Activated T-cell treated with anti-CD3 and anti-CD28 coated beads for 1 hour (primary cell): ENCODE data around the gene AREL1.
"Not testable (repeated sequence)": the region's sequence is repeated elsewhere in the genome, so short reads cannot be mapped to it uniquely, and the experiment has no call there.

Source experiments
- DNase-seq: peaks from one replicate; pipeline ENCODE4 v3.0.0-alpha.2; 2020; ENCODE audit warnings: low read depth

AREL1 gene, protein sequence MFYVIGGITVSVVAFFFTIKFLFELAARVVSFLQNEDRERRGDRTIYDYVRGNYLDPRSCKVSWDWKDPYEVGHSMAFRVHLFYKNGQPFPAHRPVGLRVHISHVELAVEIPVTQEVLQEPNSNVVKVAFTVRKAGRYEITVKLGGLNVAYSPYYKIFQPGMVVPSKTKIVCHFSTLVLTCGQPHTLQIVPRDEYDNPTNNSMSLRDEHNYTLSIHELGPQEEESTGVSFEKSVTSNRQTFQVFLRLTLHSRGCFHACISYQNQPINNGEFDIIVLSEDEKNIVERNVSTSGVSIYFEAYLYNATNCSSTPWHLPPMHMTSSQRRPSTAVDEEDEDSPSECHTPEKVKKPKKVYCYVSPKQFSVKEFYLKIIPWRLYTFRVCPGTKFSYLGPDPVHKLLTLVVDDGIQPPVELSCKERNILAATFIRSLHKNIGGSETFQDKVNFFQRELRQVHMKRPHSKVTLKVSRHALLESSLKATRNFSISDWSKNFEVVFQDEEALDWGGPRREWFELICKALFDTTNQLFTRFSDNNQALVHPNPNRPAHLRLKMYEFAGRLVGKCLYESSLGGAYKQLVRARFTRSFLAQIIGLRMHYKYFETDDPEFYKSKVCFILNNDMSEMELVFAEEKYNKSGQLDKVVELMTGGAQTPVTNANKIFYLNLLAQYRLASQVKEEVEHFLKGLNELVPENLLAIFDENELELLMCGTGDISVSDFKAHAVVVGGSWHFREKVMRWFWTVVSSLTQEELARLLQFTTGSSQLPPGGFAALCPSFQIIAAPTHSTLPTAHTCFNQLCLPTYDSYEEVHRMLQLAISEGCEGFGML

DNA sequence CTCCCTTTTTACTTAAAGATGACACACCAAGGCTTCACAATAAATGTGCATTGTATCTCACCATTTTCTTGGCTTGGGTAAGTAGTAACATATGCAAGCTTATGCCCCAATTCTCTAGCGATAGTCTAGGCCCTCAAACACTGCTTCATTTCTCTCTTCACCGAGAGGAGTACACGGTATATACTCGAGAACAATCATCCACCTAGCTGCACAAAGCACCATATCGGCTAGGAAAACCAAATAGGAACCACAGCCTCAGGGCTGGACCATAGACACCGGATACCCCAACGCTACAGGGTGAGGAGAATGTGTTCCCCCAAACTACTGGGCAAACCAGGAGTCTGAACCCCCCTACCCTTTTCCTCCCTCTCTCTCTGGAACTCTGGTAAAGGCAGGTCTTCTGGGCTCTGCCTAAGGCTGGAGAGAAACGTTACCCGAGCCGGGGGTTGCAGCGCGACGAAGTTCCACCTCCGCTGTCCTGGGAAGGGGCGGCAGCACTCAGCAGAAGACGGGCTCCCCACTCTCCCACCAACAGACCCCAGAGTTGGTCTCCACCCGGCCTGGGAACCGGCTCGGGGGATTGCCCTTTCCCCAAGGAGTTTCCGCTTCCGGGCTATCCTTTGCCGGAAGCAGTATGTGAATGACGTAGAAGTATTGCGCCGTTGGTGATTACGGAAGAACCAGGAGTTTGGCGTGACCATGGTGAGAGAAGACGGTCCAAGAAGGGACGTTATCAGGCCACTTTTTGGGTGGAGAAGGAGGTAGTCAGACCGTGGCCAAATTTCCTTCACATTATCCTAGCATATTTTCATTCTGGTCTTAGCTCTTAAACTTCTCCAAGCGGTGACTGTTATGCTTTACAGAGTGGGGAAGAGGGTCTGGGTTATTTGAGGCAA lies at the start of gene AREL1, which contains the start of gene FCF1:
Gene AREL1, minus strand, starts transcription at position 582 of the 896 bp plus-strand sequence. CDS start 27,465 bp downstream, outside the sequence.
Gene FCF1, plus strand, starts transcription at position 646 of the 896 bp plus-strand sequence. Its CDS starts 54 bp downstream, at position 700.
- peak; percentile 63 for DNase-seq

DNA sequence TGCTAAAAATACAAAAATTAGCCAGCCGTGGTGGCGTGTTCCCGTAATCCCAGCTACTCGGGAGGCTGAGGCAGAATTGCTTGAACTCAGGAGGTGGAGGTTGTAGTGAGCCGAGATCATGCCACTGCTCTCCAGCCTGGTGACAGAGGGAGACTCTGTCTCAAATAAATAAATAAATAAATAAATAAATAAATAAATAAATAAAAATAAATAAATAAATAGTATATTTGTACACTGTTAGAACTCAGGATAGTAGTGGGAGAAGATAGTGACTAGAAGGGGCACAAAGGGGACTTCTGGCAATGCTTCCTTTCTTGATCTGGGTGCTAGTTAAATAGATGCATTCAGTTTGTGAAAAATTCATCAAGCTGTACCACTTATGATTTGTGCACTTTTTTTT lies 45.6 kb upstream of the AREL1 start:
- DNase-seq = not testable (repeated sequence)

DNA sequence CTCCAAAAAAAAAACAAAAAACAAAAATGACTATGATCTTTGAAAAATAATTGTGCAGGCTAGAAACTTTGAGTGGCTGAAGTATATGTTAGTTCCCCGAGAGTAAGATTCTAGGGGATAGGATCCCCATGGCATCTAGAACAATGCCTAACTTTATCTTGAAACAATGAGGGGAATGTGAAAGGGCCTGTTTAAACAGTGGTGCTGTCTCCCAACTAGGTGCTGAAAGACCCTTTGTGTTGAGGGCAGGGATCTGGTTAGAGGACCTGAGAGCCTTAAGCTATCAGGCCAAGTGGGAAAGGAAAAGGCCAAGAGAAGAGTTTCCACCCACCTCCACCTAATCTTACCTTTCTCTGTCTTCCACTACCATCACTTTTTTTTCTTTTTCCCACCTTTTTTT lies 43.4 kb upstream of the AREL1 start:
- no peak for DNase-seq

DNA sequence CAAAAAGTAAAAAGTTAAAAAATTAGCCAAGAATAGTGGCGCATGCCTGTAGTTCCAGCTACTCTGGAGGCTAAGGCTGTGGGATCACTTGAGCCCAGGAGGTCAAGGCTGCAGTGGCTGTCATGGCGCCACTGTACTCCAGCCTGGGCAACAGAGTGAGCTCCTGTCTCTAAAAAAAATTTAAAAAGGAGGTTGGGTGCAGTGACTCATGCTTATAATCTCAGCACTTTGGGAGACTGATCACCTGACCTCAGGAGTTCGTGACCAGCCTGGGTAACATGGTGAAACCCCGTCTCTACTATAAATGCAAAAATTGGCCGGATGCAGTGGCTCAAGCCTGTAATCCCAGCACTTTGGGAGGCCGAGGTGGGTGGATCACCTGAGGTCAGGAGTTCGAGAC lies 42.0 kb upstream of the AREL1 start:
- DNase-seq = no peak

DNA sequence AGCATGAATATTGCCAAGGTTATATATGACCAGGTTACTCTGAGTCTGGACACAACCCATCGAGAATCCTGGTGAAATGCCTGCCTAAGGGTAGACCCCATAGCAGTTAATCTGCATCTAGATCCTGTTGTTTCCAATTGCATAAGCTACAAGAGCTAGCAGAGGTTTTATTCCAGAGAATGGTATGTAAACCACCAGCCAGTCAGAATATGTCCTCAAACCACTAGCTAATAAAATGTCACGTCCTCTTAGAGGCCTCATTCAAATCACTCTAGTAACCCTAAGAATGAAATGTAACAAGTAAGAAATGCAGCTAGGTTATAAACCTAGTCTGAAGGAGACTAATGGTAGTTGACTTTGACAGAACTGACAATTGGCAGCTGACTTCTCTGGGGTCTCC lies 41.3 kb upstream of the AREL1 start:
- no peak for DNase-seq

DNA sequence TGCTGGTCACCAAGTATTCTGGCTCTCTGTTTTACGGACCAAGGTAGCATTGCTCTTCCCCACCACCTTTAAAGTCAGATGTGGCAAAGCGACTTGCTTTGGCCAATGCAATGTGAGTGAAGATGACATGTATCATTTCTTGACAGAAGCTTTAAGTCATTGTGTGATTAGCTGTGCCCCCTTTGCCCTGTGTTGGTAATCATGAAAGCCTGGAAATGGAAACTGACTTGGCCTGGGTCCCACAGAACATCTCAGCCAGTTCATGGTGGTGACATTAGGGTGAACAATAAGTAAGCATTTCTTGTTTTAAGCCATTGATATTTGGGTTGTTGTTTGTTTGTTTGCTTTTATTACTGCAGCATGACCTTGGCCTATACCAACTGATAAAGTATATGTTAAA lies 34.4 kb upstream of the AREL1 start:
- no peak for DNase-seq

DNA sequence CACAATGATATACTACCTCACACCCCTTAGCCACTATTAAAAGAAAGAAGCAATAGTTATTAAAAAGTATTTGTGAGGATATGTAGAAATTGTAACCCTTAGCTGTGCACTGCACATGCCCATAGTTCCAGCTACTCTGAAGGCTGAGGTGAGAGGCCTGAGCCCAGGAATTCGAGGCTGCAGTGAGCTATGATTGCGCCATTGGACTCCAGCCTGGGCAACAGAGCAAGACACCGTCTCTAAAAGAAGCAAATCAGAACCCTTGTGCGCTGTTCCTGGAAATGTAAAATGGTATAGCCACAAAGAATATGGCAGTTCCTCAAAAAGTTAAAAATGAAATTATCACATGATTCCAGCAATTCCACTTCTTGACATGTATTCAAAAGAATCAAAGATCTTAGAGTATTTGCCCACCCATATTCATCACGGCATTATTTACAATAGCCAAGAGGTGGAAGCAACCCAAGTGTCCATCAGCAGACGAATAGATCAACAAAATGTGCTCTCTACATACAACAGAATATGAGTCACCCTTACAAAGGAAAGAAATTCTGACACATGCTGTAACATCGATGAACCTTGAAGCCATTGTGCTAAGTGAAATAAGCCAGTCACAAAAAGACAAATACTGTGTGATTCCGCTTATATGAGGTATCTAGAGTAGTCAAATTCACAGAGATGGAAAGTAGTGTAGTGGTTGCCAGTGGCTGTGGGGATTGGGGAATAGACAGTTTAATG lies 26.6 kb upstream of the AREL1 start:
- DNase-seq = no peak

DNA sequence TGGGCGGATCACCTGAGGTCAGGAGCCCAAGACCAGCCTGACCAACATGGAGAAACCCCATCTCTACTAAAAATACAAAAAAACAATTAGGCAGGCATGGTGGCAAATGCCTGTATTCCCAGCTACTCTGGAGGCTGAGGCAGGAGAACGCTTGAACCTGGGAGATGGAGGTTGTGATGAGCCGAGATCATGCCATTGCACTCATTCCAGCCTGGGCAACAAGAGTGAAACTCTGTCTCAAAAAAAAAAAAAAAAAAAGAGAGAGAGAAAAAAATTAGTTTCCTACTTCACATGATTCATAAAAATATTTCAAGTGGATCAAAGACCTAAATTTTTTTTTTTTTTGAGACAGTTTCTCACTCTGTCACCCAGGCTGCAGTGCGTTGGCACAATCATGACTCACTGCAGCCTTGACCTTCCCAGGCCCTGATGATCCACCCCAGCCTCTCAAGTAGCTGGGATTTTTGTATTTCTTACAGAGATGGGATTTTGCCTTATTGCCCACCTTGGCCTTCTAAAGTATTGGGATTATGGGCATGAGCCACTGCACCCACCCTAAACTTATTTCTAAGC lies 25.0 kb upstream of the AREL1 start:
- no peak for DNase-seq

DNA sequence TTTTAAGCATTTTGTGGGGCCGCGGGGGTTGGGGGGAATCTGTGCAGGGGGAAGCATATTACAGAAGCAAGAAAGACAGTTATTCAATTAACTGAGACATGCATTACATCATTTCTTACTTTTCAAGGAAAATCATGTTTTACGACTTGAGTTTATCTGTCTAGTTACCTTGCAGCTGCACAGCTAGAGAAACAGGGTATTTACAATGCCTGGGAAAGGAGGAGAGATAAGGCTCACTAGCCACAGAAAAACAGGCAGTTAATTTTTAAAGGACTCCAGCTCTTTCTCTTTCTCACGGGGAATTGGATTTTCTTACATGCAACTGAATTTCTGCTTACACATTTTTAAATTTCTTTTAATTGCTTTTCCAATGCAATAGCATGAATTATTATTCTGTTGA lies 22.2 kb upstream of the AREL1 start:
- no peak for DNase-seq

DNA sequence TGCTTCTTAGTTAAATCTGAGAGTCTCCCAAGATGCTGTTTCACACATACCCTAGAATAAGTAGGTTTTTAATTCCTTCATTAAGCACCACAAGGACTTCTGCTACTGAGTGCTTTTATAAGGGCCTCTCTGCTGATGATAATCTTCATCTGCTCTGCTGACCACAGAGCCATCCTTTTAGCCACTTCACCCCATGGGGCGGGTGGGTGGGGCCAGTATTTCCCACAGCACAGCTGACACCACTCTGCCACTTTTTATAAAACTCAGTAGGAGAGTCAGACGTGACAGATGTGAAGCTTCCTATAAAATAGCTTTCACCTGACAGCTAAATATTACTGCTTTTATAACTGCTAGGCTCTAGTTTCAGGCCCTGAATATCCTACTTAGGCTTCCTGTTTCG lies 20.3 kb upstream of the AREL1 start:
- no peak for DNase-seq

DNA sequence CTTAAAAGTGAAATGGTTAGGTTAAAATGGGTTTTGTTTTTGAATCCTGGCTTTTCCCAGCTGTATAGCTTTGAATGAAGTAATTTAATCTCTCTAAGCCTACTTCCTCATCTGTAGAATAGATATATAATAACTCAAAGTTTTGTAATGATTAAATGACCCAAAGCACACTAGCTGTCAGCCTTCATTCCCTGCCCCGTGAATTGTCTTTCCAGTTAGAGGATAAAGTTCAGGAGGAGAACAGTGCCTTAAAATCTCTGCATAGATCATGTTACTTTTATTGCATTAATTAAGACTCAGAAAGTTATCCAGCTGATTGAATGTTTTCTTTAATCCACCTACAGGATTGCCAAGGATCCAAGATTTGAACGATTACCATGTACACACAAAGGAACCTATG lies 19.5 kb upstream of the AREL1 start:
- no peak for DNase-seq

DNA sequence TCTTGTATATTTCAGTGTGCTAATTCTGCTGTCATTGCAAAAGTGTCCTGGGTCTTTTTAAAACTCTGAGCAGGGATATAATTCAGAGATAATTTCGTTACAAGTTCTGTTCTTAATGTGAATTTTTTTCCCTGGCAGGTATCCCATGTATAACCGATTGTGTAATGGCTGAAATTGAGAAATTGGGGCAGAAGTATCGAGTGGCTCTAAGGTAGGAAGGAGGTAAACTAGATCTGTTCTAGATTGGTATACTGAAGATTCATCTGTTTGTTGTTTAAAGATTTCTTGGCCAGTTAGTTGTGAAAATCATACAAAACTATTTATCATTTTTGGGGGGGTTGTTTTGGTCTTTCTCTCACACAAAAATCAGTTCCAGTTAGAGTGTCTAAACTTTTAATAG lies 10.3 kb upstream of the AREL1 start:
- DNase-seq = no peak

DNA sequence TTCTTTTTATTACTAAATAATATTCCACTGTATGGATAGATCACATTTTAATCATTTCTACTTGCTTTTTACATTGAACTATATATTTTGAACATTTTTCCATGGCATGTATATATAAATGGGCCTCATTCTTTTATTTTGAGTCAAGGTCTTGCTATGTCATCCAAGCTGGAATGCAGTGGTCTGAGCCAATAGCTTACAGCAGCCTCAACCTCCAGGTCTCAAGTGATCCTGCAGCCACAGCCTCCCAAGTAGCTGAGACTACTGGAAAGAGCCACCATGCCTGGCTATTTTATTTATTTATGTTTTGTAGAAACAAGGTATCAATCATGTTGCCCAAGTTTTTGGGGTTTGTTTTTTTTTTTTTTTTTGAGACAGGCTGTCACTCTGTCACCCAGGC lies 7.6 kb upstream of the AREL1 start:
- no peak for DNase-seq

DNA sequence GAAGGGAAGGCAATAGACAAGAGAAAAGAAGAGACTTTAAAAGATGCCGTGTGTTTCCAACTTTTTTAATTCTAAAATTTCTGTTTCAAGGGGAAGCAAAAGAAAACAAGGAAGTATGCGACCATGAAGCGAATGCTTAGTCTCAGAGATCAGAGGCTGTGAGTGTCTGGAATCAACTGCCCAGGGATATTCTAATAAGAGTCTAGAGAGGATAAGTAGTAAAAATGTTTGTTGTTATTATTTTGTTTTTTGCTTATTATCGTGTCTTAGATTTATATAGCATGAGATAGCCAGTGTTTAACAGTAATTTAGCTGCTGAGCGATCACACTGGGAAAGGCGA lies 485 bp upstream of the AREL1 start:
- no peak for DNase-seq

DNA sequence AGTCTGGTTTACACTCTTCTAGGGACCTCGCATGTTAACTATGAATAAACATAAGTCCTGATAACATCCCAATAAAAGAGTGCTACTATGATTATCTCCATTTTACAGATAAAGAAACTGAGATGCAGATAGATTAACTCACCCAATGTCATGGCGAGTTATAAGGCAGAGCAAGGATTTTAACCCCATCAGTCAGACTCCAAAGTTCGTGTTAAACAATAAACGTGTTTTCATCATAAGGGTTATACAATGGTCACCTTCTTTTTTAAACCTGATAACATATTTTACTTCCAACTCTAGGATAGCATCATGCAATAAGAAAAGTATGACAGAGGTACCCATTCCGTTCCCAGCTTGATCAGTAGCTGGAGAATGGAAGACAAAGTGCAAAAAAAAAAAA lies 1.2 kb downstream of the AREL1 start:
- DNase-seq = no peak

DNA sequence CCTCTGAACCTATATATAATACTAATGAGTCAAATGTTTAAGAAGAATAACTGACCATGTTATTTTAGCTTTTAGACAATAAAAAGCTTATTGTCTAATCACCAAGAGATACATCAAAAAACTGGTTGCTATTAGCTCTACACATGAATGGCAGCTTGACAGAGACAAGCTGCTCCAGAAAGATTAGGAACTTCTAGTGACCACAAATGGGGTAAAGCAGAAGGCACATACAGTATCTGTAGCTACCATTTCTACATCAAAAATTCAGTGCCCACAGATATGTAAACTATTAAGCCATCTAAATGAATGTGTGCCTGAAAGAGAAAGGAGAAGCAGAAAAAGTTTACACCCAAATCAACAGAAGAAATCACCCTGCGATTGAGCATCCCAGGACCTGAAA lies 2.4 kb downstream of the AREL1 start:
- no peak for DNase-seq

DNA sequence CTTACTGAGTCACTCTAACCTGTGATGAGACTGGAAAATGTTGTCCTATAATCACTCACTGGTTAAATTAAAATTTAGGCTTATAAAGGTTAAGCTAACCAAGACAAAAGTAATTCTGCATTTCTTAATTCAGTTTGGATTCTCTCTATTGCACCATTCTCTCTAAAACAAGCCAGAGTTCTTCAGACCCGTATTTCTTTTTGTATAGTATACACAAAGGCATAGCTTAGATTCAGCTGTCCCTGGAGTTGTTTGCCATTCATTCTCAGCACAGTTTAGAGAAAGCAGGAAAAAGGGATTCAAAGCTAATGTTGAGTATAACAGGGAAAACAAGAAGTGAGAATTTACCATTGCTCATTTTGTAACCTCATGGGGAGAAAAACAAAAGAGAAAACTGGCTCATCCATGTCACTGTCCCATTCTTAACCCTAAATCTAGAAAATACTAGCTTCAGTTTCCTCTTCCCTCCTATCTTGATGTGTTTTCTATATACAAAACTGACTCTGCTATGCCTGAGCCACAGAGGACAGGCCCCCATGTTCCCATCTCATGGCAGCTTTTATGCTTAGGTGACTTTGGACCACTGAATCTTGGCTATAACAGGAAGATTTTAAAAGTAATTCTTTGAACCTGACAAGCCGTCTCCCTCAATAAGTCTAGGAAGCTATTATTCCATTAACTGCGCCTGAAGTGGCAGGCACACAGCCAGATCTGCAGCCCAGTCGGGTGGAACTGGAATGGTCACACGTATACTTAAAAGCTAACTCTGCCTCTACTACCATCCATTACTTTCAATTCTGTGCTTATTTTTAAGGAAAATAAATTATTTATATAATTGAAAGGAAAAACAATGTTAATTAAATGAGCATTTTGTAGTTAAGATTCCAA lies 7.0 kb downstream of the AREL1 start:
- DNase-seq = no peak

DNA sequence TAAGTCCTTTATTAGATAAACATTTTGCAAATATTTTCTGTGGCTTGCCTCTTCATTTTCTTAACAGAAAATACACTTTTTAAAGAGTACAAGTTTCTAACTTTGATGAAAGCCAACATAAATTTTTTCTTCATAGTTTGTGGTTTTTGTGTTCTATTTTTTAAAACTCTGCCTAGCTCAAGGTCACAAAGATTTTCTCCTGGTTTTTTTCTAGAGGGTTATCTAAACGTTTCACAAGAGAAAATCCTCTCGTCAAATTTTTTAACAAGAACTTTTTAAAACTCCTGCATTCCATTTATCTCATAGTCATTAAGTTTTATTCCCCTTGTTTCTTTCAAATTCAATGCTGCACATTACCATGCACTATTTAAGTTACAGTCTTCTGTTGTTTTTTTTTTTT lies 8.2 kb downstream of the AREL1 start:
- DNase-seq = no peak

DNA sequence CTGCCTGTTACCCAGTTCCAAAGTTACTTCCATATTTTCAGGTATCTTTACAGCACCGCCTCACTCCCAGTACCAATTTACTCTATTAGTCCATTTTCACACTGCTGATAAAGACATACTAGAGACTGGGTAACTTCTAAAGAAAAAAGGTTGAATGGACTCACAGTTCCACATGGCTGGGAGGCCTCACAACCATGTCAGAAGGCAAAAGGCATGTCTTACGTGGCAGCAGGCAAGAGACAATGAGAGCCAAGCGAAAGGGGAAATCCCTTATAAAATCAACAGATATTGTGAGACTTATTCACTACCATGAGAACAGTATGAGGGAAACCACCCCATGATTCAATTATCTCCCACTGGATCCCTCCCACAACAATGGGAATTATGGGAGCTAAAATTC lies 9.8 kb downstream of the AREL1 start:
- DNase-seq = no peak

DNA sequence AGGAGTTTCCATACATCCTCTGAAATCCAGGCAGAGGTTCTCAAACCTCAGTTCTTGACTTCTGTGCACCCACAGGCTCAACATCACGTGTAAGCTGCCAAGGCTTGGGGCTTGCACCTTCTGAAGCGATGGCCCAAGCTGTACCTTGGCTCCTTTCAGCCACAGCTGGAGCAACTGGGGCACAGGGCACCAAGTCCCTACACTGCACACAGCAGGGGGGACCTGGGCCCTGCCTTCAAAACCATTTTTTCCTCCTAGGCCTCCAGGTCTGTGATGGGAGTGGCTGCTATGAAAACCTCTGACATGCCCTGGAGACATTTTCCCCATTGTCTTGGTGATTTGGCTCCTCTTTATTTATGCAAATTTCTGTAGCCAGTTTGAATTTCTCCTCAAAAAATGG lies 10.6 kb downstream of the AREL1 start:
- no peak for DNase-seq
